HEK293 (cell line): ENCODE data around the gene ZNF564.

Experiments used
- CTCF ChIP-seq: fragments of 450-650 bp; formaldehyde crosslinking; IDR thresholded peaks from 2 replicates; pipeline ENCODE4 v1.5.1; 2016; ENCODE audit warnings: missing biosample characterization, missing genetic modification characterization
- ZNF239 ChIP-seq: fragments of 450-650 bp; formaldehyde crosslinking; IDR thresholded peaks from 2 replicates; pipeline ENCODE4 v1.5.1; 2016; ENCODE audit warnings: missing biosample characterization, missing genetic modification characterization
- ZNF585B ChIP-seq: fragments of 450-650 bp; formaldehyde crosslinking; IDR thresholded peaks from 2 replicates; pipeline ENCODE4 v1.5.1; 2016; ENCODE audit warnings: missing biosample characterization, missing genetic modification characterization
- ZNF621 ChIP-seq: fragments of 450-650 bp; formaldehyde crosslinking; IDR thresholded peaks from 2 replicates; pipeline ENCODE4 v1.5.1; 2017; ENCODE audit warnings: missing biosample characterization, missing genetic modification characterization

GRCh38 chr19:12545267-12545666 is 6.0 kb downstream of the ZNF564 start:
- TF ChIP-seq ZNF621 (no peak), CTCF (tag by site-specific recombination) (no peak), ZNF585B (tag by site-specific recombination) (no peak), ZNF239 (tag by site-specific recombination) (no peak)
